Heart left ventricle (tissue), 16 donors: ENCODE data around the gene PRPF6. TPM values are rescaled to one million over a fixed set of nuclear protein-coding genes. Genes with fewer than 3 reads are reported as not detected.
A peak's percentile ranks its signal among the peaks of the same experiment; 100 is the strongest.

Experiments
- ATAC-seq, 4 donors: fragments of 200-7000 bp; cut with Tn5 transposase; one replicate each; pipeline ENCODE4 v1.9.1; 2020 to 2022; ENCODE audit warnings: moderate library complexity in 4 of 4, mild to moderate bottlenecking in 3 of 4, moderate number of reproducible peaks in 1 of 4
- DNase-seq, 5 donors: peaks; one replicate each; pipeline ENCODE4 v3.0.0-alpha.2; 2020
- H3K27ac ChIP-seq, 12 donors: fragments of 200-600 bp; sonication (generic) in 4 of 12; one replicate each; pipeline versions ENCODE4 v1.5.0 to v1.8.0; 2016 to 2022; ENCODE audit warnings: mild to moderate bottlenecking in 2 of 12
- H3K27me3 ChIP-seq, 9 donors: fragments of 200-600 bp; sonication (generic) in 2 of 9; one replicate each; pipeline versions ENCODE4 v1.5.1 to v1.8.0; 2016 to 2022; ENCODE audit warnings: mild to moderate bottlenecking in 3 of 9
- H3K36me3 ChIP-seq, 9 donors: fragments of 200-600 bp; sonication (generic) in 2 of 9; one replicate each; pipeline versions ENCODE4 v1.5.0 to v1.8.0; 2018 to 2022; ENCODE audit warnings: mild to moderate bottlenecking in 2 of 9
- H3K4me1 ChIP-seq, 12 donors: fragments of 200-600 bp; sonication (generic) in 4 of 12; one replicate each; pipeline versions ENCODE4 v1.5.0 to v1.8.0; 2016 to 2022; ENCODE audit warnings: mild to moderate bottlenecking in 3 of 12
- H3K4me3 ChIP-seq, 12 donors: fragments of 200-600 bp; sonication (generic) in 4 of 12; one replicate each; pipeline versions ENCODE4 v1.5.0 to v1.8.0; 2017 to 2022; ENCODE audit warnings: mild to moderate bottlenecking in 9 of 12, moderate library complexity in 4 of 12
- H3K9me3 ChIP-seq, 12 donors: fragments of 200-600 bp; sonication (generic) in 4 of 12; one replicate each; pipeline versions ENCODE4 v1.5.0 to v1.8.0; 2016 to 2022; ENCODE audit warnings: mild to moderate bottlenecking in 1 of 12
- POLR2A ChIP-seq, 2 donors: fragments of 450-650 bp; IDR thresholded peaks; one replicate each; pipeline ENCODE4 v1.6.1; 2017; ENCODE audit warnings: antibody characterized with exemption in 2 of 2, mild to moderate bottlenecking in 2 of 2, moderate library complexity in 2 of 2
- WGBS, 4 donors: extraction: QIAGEN DNeasy Blood & Tissue Kit in 2 of 4; methylation state at CpG; one replicate each; pipeline versions ENCODE4 v1.1.5 to v1.1.7; 2013 to 2018; 5-methylcytosine and 5-hydroxymethylcytosine counted together
- intact Hi-C, 10 donors: fragments of 100-400 bp; cut with DNase I; formaldehyde crosslinking; loops; one replicate each; pipeline versions ENCODE4 v1.11.1 to v1.14.2; 2022
- polyA plus RNA-seq, 2 donors: library from polyadenylated mRNA; stranded (reverse); fragments of 200-250 nt; gene quantifications; one replicate each; pipeline ENCODE4 v1.2.3, GENCODE V29; 2013
- total RNA-seq, 9 donors: library from RNA; depleted of rRNA in 2 of 9; stranded (reverse); fragments of >200 nt in 2 of 9; fragmentation: NEBNext Ultra II Directional in 3 of 9; extraction: Animal tissue kit (Norgen Biotek cat#: 25700) in 3 of 9; gene quantifications; one replicate each; pipeline versions ENCODE4 v1.1.0 to v1.2.4, GENCODE V29; 2016 to 2023
- TF ChIP-seq, protein P1 (sequence below), 12 donors: fragments of 200-600 bp; sonication (generic) in 4 of 12; IDR thresholded peaks; one replicate each; pipeline versions ENCODE4 v1.5.0 to v1.8.0; 2018 to 2022; ENCODE audit warnings: antibody characterized with exemption in 12 of 12, mild to moderate bottlenecking in 5 of 12
- donor health status: ischemic (EF 13 %, LVEDD 7.1; RV severe dilation, severe dysfunction).
- donor health status: healthy with polysubstance abuse.
- donor health status: DM: no; HTN: yes; CAD: no.
- donor health status: DM: no; HTN: no; CAD: no.
- donor health status: ischemic (EF 25% LVEDD 6.9; RV normal size, moderate dysfunction).
- donor health status: ischemic (EF 25% LVEDD 5.7; RV mildly dilated, moderate dysfunction).
- donor health status: healthy.
- donor health status: DM: yes; HTN: yes; CAD: no.
- donor health status: ischemic (EF 35%, LVEDD 5.7; RV mildly dilated, moderate dysfunction).
- donor health status: nonischemic (EF 11% LVEDD 7.7; RV severe dilation, severe dysfunction).
- donor health status: DM: yes; HTN: yes; CAD: no.
- donor health status: PGD.
- donor health status: ischemic (EF 29% LVEDD 5.4; RV normal size, mild dysfunction).
- donor health status: nonischemic (EF 23%, LVEDD 6.1; RV moderate dilation, normal function).

PRPF6 gene
- total and polyA plus RNA-seq, 11 donors = 31.0 to 62.6 (median 47.6) TPM

DNA sequence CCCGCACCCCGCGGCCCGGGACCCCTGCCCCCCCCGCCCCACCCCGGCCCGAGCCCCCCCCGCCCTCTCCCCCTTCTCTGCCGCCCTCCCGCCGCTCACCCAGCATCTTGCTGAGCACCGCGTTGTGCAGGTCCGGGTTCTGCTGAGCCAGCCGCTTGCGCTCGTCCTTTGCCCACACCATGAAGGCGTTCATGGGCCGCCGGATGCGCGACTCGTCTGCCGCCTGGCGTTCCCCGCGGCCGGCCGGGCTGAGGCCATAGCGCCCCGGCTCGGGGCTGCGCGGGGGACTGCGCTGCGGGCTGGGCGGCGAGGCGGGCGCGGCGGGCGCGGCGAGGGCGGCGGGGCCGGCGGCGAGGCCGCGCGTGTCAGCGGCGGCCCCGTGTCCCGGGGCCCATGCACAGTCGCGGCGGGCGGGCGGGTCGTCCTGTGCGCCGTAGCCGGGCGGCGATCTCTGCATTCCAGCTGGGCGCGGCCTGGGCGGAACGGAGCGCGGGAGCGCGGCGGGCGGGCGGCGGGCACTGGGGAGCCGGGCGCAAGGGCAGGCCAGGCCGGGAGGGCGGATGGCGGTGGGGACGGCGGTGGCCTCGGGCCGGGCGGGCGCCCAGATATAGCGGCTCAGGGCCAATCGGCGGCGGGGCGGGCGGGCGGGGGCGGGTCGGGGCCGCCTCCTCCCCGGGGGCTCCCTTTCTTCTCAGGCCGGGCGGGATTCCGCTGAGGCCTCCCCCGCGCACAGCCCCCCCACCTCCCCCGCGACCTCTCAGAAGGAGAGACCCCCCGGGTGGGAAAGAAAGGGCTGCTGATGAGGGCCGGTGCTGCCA, 68.3 kb downstream of the PRPF6 start, which contains the start of gene SOX18:
SOX18 (minus strand) TSS at position 580 of the 818 bp plus-strand sequence; CDS start at position 457, 123 bp downstream.
- H3K27ac ChIP-seq = peak within 1 kb of the TSS; percentile 78 to 96 (median 91)
- 0 to 1% (median 0%) methylated on average over 6 to 107 of the region's 111 CpGs for WGBS, 4 donors
- DNase-seq (peak in 4 of 5 donors; percentile 60 to 76 (median 68)), ATAC-seq (peak in 3 of 4 donors; percentile 8 to 14 (median 10))
- peaks cover 0 to 23% (median 8%) of the 10 kb centered on the region in 9 donors for H3K36me3 ChIP-seq
- peak within 1 kb of the TSS; percentile 39 to 91 (median 63) for H3K4me3 ChIP-seq
- no peaks in the 10 kb centered on the region for H3K9me3 ChIP-seq
- peaks cover 0 to 59% (median 14%) of the 10 kb centered on the region in 9 donors for H3K27me3 ChIP-seq
- TF ChIP-seq POLR2A (IDR thresholded peaks at IDR 0.05) = peak in 1 of 2 donors; percentile 47
- TF ChIP-seq, protein P1, sequence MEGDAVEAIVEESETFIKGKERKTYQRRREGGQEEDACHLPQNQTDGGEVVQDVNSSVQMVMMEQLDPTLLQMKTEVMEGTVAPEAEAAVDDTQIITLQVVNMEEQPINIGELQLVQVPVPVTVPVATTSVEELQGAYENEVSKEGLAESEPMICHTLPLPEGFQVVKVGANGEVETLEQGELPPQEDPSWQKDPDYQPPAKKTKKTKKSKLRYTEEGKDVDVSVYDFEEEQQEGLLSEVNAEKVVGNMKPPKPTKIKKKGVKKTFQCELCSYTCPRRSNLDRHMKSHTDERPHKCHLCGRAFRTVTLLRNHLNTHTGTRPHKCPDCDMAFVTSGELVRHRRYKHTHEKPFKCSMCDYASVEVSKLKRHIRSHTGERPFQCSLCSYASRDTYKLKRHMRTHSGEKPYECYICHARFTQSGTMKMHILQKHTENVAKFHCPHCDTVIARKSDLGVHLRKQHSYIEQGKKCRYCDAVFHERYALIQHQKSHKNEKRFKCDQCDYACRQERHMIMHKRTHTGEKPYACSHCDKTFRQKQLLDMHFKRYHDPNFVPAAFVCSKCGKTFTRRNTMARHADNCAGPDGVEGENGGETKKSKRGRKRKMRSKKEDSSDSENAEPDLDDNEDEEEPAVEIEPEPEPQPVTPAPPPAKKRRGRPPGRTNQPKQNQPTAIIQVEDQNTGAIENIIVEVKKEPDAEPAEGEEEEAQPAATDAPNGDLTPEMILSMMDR (IDR thresholded peaks at IDR 0.05) = no peak
- intact Hi-C loops = no loop called here
- peaks cover 0 to 42% (median 19%) of the 10 kb centered on the region in 12 donors for H3K4me1 ChIP-seq

GRCh38 chr20:64049878-64050260, 68.9 kb downstream of the PRPF6 start:
- Histone ChIP-seq H3K27me3 (peaks cover 0 to 59% (median 14%) of the 10 kb centered on the region in 9 donors), H3K36me3 (peaks cover 0 to 23% (median 8%) of the 10 kb centered on the region in 9 donors), H3K4me3 (peak overlapping the region; percentile 2 to 91 (median 61)), H3K4me1 (peaks cover 0 to 45% (median 24%) of the 10 kb centered on the region in 12 donors), H3K27ac (peak overlapping the region; percentile 78 to 96 (median 91)), H3K9me3 (no peaks in the 10 kb centered on the region)
- no peak for TF ChIP-seq POLR2A (IDR thresholded peaks at IDR 0.05)
- TF ChIP-seq, protein P1 (IDR thresholded peaks at IDR 0.05) = no peak
- DNase-seq (peak in 2 of 5 donors; percentile 54 to 70), ATAC-seq (peak in 3 of 4 donors; percentile 6 to 31 (median 18))
- WGBS, 4 donors = 14 to 76% (median 34%) methylated on average over 3 to 16 of the region's 16 CpGs
- intact Hi-C loops = no loop called here

DNA sequence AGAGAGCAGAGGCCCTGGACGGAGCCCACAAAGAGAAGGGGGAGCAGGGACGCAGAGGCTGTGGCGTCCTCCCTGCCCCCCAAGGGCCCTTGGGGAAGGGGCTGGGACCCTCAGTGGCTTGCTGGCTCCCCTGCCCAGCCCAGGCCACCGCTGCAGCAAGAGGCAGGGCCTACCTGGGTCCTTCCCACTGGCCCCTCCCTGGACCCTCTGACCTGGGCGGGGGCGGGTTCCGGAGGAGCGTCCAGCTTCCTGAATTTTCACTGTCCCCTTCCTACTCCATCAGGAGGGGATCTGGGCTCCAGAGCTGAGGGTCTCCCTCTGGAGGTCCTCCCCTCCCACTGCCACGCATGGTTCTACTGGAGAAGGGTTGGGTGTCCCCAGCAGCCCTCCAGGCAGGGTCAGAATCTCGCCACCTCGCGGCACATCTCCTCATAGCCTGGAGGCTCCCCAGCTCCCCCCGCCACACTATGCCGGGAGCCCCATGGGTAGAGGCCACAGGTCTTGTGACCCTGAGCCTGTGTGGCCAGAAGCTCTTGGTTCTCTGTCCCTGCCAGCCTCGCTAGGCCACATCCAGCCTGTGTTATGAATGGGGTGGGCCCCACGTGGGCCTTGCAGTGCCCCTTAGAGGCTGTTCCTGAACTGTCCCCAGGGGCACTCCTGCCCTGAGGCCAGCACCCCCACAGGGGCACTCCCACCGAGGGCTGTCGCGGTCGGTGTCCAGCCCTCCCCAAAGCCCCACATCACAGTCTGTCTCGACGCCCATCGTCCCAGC, 69.5 kb downstream of the PRPF6 start:
- ATAC-seq = peak in 2 of 4 donors; percentile 3 to 5
- Histone ChIP-seq H3K27ac (peak overlapping the region; percentile 78 to 96 (median 91)), H3K4me3 (peak overlapping the region; percentile 2 to 91 (median 61)), H3K4me1 (peaks cover 0 to 51% (median 27%) of the 10 kb centered on the region in 12 donors), H3K36me3 (peaks cover 0 to 23% (median 8%) of the 10 kb centered on the region in 9 donors), H3K27me3 (peaks cover 0 to 57% (median 14%) of the 10 kb centered on the region in 9 donors), H3K9me3 (no peaks in the 10 kb centered on the region)
- 57 to 73% (median 63%) methylated on average over 16 to 23 of the region's 23 CpGs for WGBS, 4 donors
- peak in 1 of 5 donors; percentile 56 for DNase-seq
- TF ChIP-seq, protein P1 (IDR thresholded peaks at IDR 0.05) = peak in 4 of 12 donors; percentile 6 to 30 (median 18)
- TF ChIP-seq POLR2A (IDR thresholded peaks at IDR 0.05) = no peak
- intact Hi-C loops = no loop called here
